Fibroblast of the aortic adventitia (primary cell): ENCODE measurements around the gene BABAM2. TPM values are rescaled to one million over a fixed set of nuclear protein-coding genes. Genes with fewer than 3 reads are reported as not detected.

Experiments used
- DNase-seq: peaks from one replicate; pipeline ENCODE4 v3.0.0-alpha.2; 2010; ENCODE audit warnings: low read depth
- H3K4me3 ChIP-seq: 2 replicates; pipeline ENCODE4 v1.5.1; 2011; ENCODE audit warnings: low read depth, mild to moderate bottlenecking, control low read depth, low read length, moderate library complexity
- CTCF ChIP-seq: IDR thresholded peaks from 2 replicates; pipeline ENCODE4 v1.5.1; 2011; ENCODE audit warnings: mild to moderate bottlenecking, low read length, control low read depth, inconsistent platforms; ENCODE audit not compliant: insufficient read depth
- total RNA-seq: library from RNA; depleted of rRNA; stranded (reverse); fragments of >200 nt; gene quantifications from 2 replicates; pipeline ENCODE4 v1.2.3, GENCODE V29; 2012; ENCODE audit warnings: low replicate concordance

Gene BABAM2
- total RNA-seq, 1 donor, result 45.3 TPM

- DNase-seq, result no peak
- no peak overlapping the region for H3K4me3 ChIP-seq
- TF ChIP-seq CTCF, result no peak
Observed at GRCh38 chr2:28219758-28220368, 329.3 kb downstream of the BABAM2 start.

GRCh38 chr2:28224648-28225472 is 334.3 kb downstream of the BABAM2 start:
- H3K4me3 ChIP-seq, result no peak overlapping the region
- TF ChIP-seq CTCF, result no peak
- peak; percentile 96 for DNase-seq

GRCh38 chr2:28225473-28226080 is 335.0 kb downstream of the BABAM2 start:
- peak; percentile 21 for DNase-seq
- no peak for TF ChIP-seq CTCF
- H3K4me3 ChIP-seq, result no peak overlapping the region

- no peak for DNase-seq
- TF ChIP-seq CTCF, result no peak
- H3K4me3 ChIP-seq, result no peak overlapping the region
Observed at GRCh38 chr2:28226558-28226957, 336.0 kb downstream of the BABAM2 start.

GRCh38 chr2:28227498-28227897 is 337.0 kb downstream of the BABAM2 start:
- no peak overlapping the region for H3K4me3 ChIP-seq
- no peak for TF ChIP-seq CTCF
- no peak for DNase-seq

- TF ChIP-seq CTCF, result no peak
- peak; percentile 11 for DNase-seq
- H3K4me3 ChIP-seq, result no peak overlapping the region
Observed at GRCh38 chr2:28228434-28228995, 338.0 kb downstream of the BABAM2 start.
